Esophagus (tissue), 2 donors: ENCODE results near the gene HECTD1. TPM values are rescaled to one million over a fixed set of nuclear protein-coding genes. Genes with fewer than 3 reads are reported as not detected.
"Not testable (repeated sequence)": the region's sequence is repeated elsewhere in the genome, so short reads cannot be mapped to it uniquely, and the experiment has no call there.

ENCODE experiments used
- H3K27ac ChIP-seq, 2 donors: one replicate each; pipeline ENCODE4 v1.5.1; 2013; ENCODE audit warnings: low read depth in 2 of 2, mild to moderate bottlenecking in 2 of 2, inconsistent platforms in 1 of 2, low read length in 1 of 2, moderate library complexity in 1 of 2
- H3K27me3 ChIP-seq, 2 donors: one replicate each; pipeline ENCODE4 v1.6.1; 2013; ENCODE audit warnings: low read length in 2 of 2, control low read depth in 1 of 2, mild to moderate bottlenecking in 1 of 2; ENCODE audit not compliant: insufficient read depth in 2 of 2, control insufficient read depth in 1 of 2
- H3K36me3 ChIP-seq, 2 donors: one replicate each; pipeline ENCODE4 v1.6.1; 2013; ENCODE audit warnings: low read length in 1 of 2; ENCODE audit not compliant: control insufficient read depth in 2 of 2, insufficient read depth in 2 of 2
- H3K4me1 ChIP-seq, 2 donors: one replicate each; pipeline ENCODE4 v1.6.1; 2013; ENCODE audit warnings: low read length in 1 of 2; ENCODE audit not compliant: control insufficient read depth in 2 of 2, insufficient read depth in 2 of 2
- H3K4me3 ChIP-seq, 2 donors: one replicate each; pipeline ENCODE4 v1.5.1; 2013; ENCODE audit warnings: low read length in 2 of 2, mild to moderate bottlenecking in 2 of 2, low read depth in 1 of 2, moderate library complexity in 1 of 2
- H3K9me3 ChIP-seq, 2 donors: one replicate each; pipeline ENCODE4 v1.6.1; 2013; ENCODE audit warnings: mild to moderate bottlenecking in 2 of 2, low read depth in 1 of 2, low read length in 1 of 2, moderate library complexity in 1 of 2; ENCODE audit not compliant: control insufficient read depth in 2 of 2, insufficient read depth in 1 of 2
- WGBS, 2 donors: extraction: QIAGEN DNeasy Blood & Tissue Kit; methylation state at CpG; one replicate each; pipeline ENCODE4 v1.1.7; 2013; 5-methylcytosine and 5-hydroxymethylcytosine counted together
- polyA plus RNA-seq, 2 donors: library from polyadenylated mRNA; stranded (reverse); fragments of 200-250 nt; gene quantifications; one replicate each; pipeline ENCODE4 v1.2.3, GENCODE V29; 2013
- donor health status: healthy with polysubstance abuse.
- donor health status: Bipolar disorder and iron deficiency.

Gene HECTD1
- polyA plus RNA-seq, 2 donors = 90.0 to 140 TPM

GRCh38 chr14:31188744-31189143 is 18.8 kb downstream of the HECTD1 start:
- Histone ChIP-seq H3K4me1 (peaks cover 0 to 2% of the 10 kb centered on the region in 2 donors), H3K9me3 (no peaks in the 10 kb centered on the region), H3K36me3 (peaks cover 0 to 6% of the 10 kb centered on the region in 2 donors), H3K27me3 (no peaks in the 10 kb centered on the region), H3K27ac (no peak overlapping the region), H3K4me3 (no peak overlapping the region)
- WGBS, 2 donors = 98 to 100% methylated on average over 1 of the region's 1 CpG

- H3K4me3 ChIP-seq, H3K27me3 ChIP-seq, H3K27ac ChIP-seq, H3K36me3 ChIP-seq, H3K4me1 ChIP-seq, H3K9me3 ChIP-seq: not testable (repeated sequence)
- WGBS, 2 donors = 94 to 98% methylated on average over 6 of the region's 6 CpGs
These were observed 25.6 kb downstream of the HECTD1 start for GRCh38 chr14:31182016-31182415.

- Histone ChIP-seq H3K9me3 (no peaks in the 10 kb centered on the region), H3K27ac (no peak overlapping the region), H3K36me3 (peaks cover 3 to 6% of the 10 kb centered on the region in 2 donors), H3K27me3 (no peaks in the 10 kb centered on the region), H3K4me1 (peaks cover 0 to 2% of the 10 kb centered on the region in 2 donors), H3K4me3 (no peak overlapping the region)
- 89 to 93% methylated on average over 3 of the region's 3 CpGs for WGBS, 2 donors
These were observed 26.3 kb downstream of the HECTD1 start for GRCh38 chr14:31181271-31181670.

GRCh38 chr14:31180299-31181051 is 27.1 kb downstream of the HECTD1 start:
- Histone ChIP-seq H3K36me3 (peaks cover 3 to 7% of the 10 kb centered on the region in 2 donors), H3K27ac (no peak overlapping the region), H3K27me3 (no peaks in the 10 kb centered on the region), H3K9me3 (no peaks in the 10 kb centered on the region), H3K4me1 (peaks cover 0 to 2% of the 10 kb centered on the region in 2 donors), H3K4me3 (no peak overlapping the region)
- WGBS, 2 donors = 77 to 87% methylated on average over 3 of the region's 3 CpGs

GRCh38 chr14:31174433-31174832 is 33.2 kb downstream of the HECTD1 start:
- no peaks in the 10 kb centered on the region for H3K4me1 ChIP-seq
- 93 to 97% methylated on average over 4 of the region's 4 CpGs for WGBS, 2 donors
- peaks cover 5 to 14% of the 10 kb centered on the region in 2 donors for H3K36me3 ChIP-seq
- no peak overlapping the region for H3K4me3 ChIP-seq
- no peaks in the 10 kb centered on the region for H3K27me3 ChIP-seq
- no peak overlapping the region for H3K27ac ChIP-seq
- no peaks in the 10 kb centered on the region for H3K9me3 ChIP-seq

- H3K27ac ChIP-seq = no peak overlapping the region
- H3K36me3 ChIP-seq = peaks cover 5 to 14% of the 10 kb centered on the region in 2 donors
- H3K4me3 ChIP-seq = no peak overlapping the region
- no peaks in the 10 kb centered on the region for H3K27me3 ChIP-seq
- no peaks in the 10 kb centered on the region for H3K4me1 ChIP-seq
- no peaks in the 10 kb centered on the region for H3K9me3 ChIP-seq
- WGBS, 2 donors = 92 to 96% methylated on average over 15 of the region's 15 CpGs
These were observed 34.3 kb downstream of the HECTD1 start for GRCh38 chr14:31173120-31173837.

- Histone ChIP-seq H3K36me3 (peaks cover 5 to 14% of the 10 kb centered on the region in 2 donors), H3K27me3 (no peaks in the 10 kb centered on the region), H3K4me3 (no peak overlapping the region), H3K4me1 (no peaks in the 10 kb centered on the region), H3K9me3 (no peaks in the 10 kb centered on the region), H3K27ac (no peak overlapping the region)
- 75 to 84% methylated on average over 6 of the region's 6 CpGs for WGBS, 2 donors
These were observed 35.5 kb downstream of the HECTD1 start for GRCh38 chr14:31172084-31172483.

- no peak overlapping the region for H3K27ac ChIP-seq
- H3K4me1 ChIP-seq = no peaks in the 10 kb centered on the region
- peaks cover 7 to 16% of the 10 kb centered on the region in 2 donors for H3K36me3 ChIP-seq
- H3K27me3 ChIP-seq = no peaks in the 10 kb centered on the region
- H3K9me3 ChIP-seq = no peaks in the 10 kb centered on the region
- 62 to 93% methylated on average over 1 of the region's 1 CpG for WGBS, 2 donors
- H3K4me3 ChIP-seq = no peak overlapping the region
These were observed 37.2 kb downstream of the HECTD1 start for GRCh38 chr14:31170411-31170810.

- Histone ChIP-seq H3K27me3 (no peaks in the 10 kb centered on the region), H3K4me3 (no peak overlapping the region), H3K36me3 (peaks cover 7 to 15% of the 10 kb centered on the region in 2 donors), H3K4me1 (no peaks in the 10 kb centered on the region), H3K9me3 (no peaks in the 10 kb centered on the region), H3K27ac (no peak overlapping the region)
- WGBS, 2 donors = 97 to 98% methylated on average over 5 of the region's 5 CpGs
These were observed 37.7 kb downstream of the HECTD1 start for GRCh38 chr14:31169877-31170276.
